H9 (cell line): ENCODE measurements around the gene DHCR24. TPM values are rescaled to one million over a fixed set of nuclear protein-coding genes. Genes with fewer than 3 reads are reported as not detected.

Source experiments
- DNase-seq: peaks from one replicate; pipeline ENCODE4 v3.0.0-alpha.2; 2017
- H2AFZ ChIP-seq: one replicate; pipeline ENCODE4 v1.6.1; 2013; ENCODE audit warnings: mild to moderate bottlenecking, low read length, control low read depth, moderate library complexity
- H2AK5ac ChIP-seq: 2 replicates; pipeline ENCODE4 v1.6.1; 2013; ENCODE audit warnings: low read length, control low read depth, mixed read lengths; ENCODE audit not compliant: insufficient read length
- H2BK120ac ChIP-seq: one replicate; pipeline ENCODE4 v1.6.1; 2013; ENCODE audit warnings: low read depth, mild to moderate bottlenecking, low read length, control low read depth, inconsistent platforms; ENCODE audit not compliant: poor library complexity, severe bottlenecking
- H2BK12ac ChIP-seq: 2 replicates; pipeline ENCODE4 v1.6.1; 2013; ENCODE audit warnings: low read length, control low read depth, mixed read lengths, low read depth; ENCODE audit not compliant: insufficient read length
- H2BK15ac ChIP-seq: 2 replicates; pipeline ENCODE4 v1.6.1; 2013; ENCODE audit warnings: low read depth, low read length, control low read depth
- H2BK20ac ChIP-seq: one replicate; pipeline ENCODE4 v1.6.1; 2013; ENCODE audit warnings: low read depth, mild to moderate bottlenecking, low read length, control low read depth, inconsistent platforms; ENCODE audit not compliant: poor library complexity, severe bottlenecking
- H2BK5ac ChIP-seq: 2 replicates; pipeline ENCODE4 v1.6.1; 2013; ENCODE audit warnings: low read length, control low read depth, mixed read lengths; ENCODE audit not compliant: insufficient read length
- H3K14ac ChIP-seq: 2 replicates; pipeline ENCODE4 v1.6.1; 2013; ENCODE audit warnings: low read length, control low read depth; ENCODE audit not compliant: insufficient read depth
- H3K18ac ChIP-seq: 2 replicates; pipeline ENCODE4 v1.6.1; 2013; ENCODE audit warnings: low read depth, mild to moderate bottlenecking, mixed read lengths, low read length, control low read depth; ENCODE audit not compliant: insufficient read length
- H3K23ac ChIP-seq: 2 replicates; pipeline ENCODE4 v1.6.1; 2013; ENCODE audit warnings: low read length, control low read depth, mixed read lengths, low read depth; ENCODE audit not compliant: insufficient read length
- H3K23me2 ChIP-seq: 2 replicates; pipeline ENCODE4 v1.6.1; 2013; ENCODE audit warnings: low read depth, mild to moderate bottlenecking, mixed read lengths, low read length, control low read depth; ENCODE audit not compliant: insufficient read length, poor library complexity, severe bottlenecking
- H3K27ac ChIP-seq: 2 replicates; pipeline ENCODE4 v1.5.1; 2013; ENCODE audit warnings: low read length, control low read depth, mixed read lengths, low read depth; ENCODE audit not compliant: insufficient read length
- H3K27me3 ChIP-seq: 2 replicates; pipeline ENCODE4 v1.6.1; 2013; ENCODE audit warnings: low read length, control low read depth, inconsistent platforms; ENCODE audit not compliant: insufficient read depth
- H3K4ac ChIP-seq: 2 replicates; pipeline ENCODE4 v1.6.1; 2013; ENCODE audit warnings: low read depth, mild to moderate bottlenecking, control low read depth, inconsistent platforms, low read length, moderate library complexity
- H3K4me1 ChIP-seq: 2 replicates; pipeline ENCODE4 v1.6.1; 2013; ENCODE audit warnings: low read length, control low read depth, inconsistent platforms; ENCODE audit not compliant: insufficient read depth
- H3K4me2 ChIP-seq: 2 replicates; pipeline ENCODE4 v1.6.1; 2013; ENCODE audit warnings: low read length, control low read depth, mixed read lengths; ENCODE audit not compliant: insufficient read length, insufficient read depth
- H3K56ac ChIP-seq: 2 replicates; pipeline ENCODE4 v1.6.1; 2013; ENCODE audit warnings: low read depth, mild to moderate bottlenecking, mixed read lengths, low read length, control low read depth; ENCODE audit not compliant: insufficient read length
- H3K79me1 ChIP-seq: 2 replicates; pipeline ENCODE4 v1.6.1; 2013; ENCODE audit warnings: low read depth, mild to moderate bottlenecking, moderate library complexity, low read length, control low read depth, inconsistent platforms; ENCODE audit not compliant: insufficient read depth, poor library complexity, severe bottlenecking
- H3K79me2 ChIP-seq: 2 replicates; pipeline ENCODE4 v1.6.1; 2013; ENCODE audit warnings: low read length, control low read depth, inconsistent platforms; ENCODE audit not compliant: insufficient read depth
- H3K9ac ChIP-seq: 2 replicates; pipeline ENCODE4 v1.6.1; 2013; ENCODE audit warnings: low read length, control low read depth, mixed read lengths; ENCODE audit not compliant: insufficient read length; ENCODE audit errors: extremely low read depth
- H3K9me3 ChIP-seq: one replicate; pipeline ENCODE4 v1.6.1; 2013; ENCODE audit warnings: low read depth, low read length, inconsistent platforms; ENCODE audit not compliant: control insufficient read depth
- H3T11ph ChIP-seq: one replicate; pipeline ENCODE4 v1.6.1; 2013; ENCODE audit warnings: mild to moderate bottlenecking, low read length, control low read depth, inconsistent platforms
- H4K20me1 ChIP-seq: one replicate; pipeline ENCODE4 v1.6.1; 2013; ENCODE audit not compliant: control insufficient read depth, insufficient read length, insufficient read depth
- H4K5ac ChIP-seq: 2 replicates; pipeline ENCODE4 v1.6.1; 2013; ENCODE audit warnings: low read depth, mild to moderate bottlenecking, mixed read lengths, low read length, control low read depth; ENCODE audit not compliant: insufficient read length
- H4K8ac ChIP-seq: replicated peaks from 2 replicates; pipeline ENCODE4 v1.6.1; 2013; ENCODE audit warnings: low read length, control low read depth, mixed read lengths, low read depth; ENCODE audit not compliant: insufficient read length
- H4K91ac ChIP-seq: 2 replicates; pipeline ENCODE4 v1.6.1; 2013; ENCODE audit warnings: low read depth, mild to moderate bottlenecking, moderate library complexity, mixed read lengths, low read length, control low read depth; ENCODE audit not compliant: insufficient read length
- H3K27ac Mint-ChIP-seq, 3 experiments: 2 replicates in 2 of 3; 3 replicates in 1 of 3; pipeline ENCODE4 v1.8.0; 2020 to 2021; ENCODE audit warnings: mixed read lengths in 3 of 3, mild to moderate bottlenecking in 1 of 3, moderate library complexity in 1 of 3
- H3K27me3 Mint-ChIP-seq: 2 replicates; pipeline ENCODE4 v1.8.0; 2021; ENCODE audit warnings: low read depth, mild to moderate bottlenecking, moderate library complexity, mixed read lengths
- H3K36me3 Mint-ChIP-seq, 3 experiments: 2 replicates in 2 of 3; 3 replicates in 1 of 3; pipeline ENCODE4 v1.8.0; 2020 to 2021; ENCODE audit warnings: low read depth in 3 of 3, mixed read lengths in 3 of 3; ENCODE audit not compliant: insufficient read depth in 1 of 3
- H3K4me1 Mint-ChIP-seq, 2 experiments: 2 replicates each; pipeline ENCODE4 v1.8.0; 2020; ENCODE audit warnings: mixed read lengths in 2 of 2
- H3K4me3 Mint-ChIP-seq, 2 experiments: 2 replicates in 1 of 2; 3 replicates in 1 of 2; pipeline ENCODE4 v1.8.0; 2020 to 2021; ENCODE audit warnings: mild to moderate bottlenecking in 2 of 2, mixed read lengths in 2 of 2, moderate library complexity in 1 of 2
- H3K9me3 Mint-ChIP-seq, 2 experiments: 2 replicates in 1 of 2; 3 replicates in 1 of 2; pipeline ENCODE4 v1.8.0; 2020; ENCODE audit warnings: mild to moderate bottlenecking in 2 of 2, mixed read lengths in 2 of 2, moderate library complexity in 1 of 2
- CTCF ChIP-seq: fragments of 200-600 bp; sonication (generic); conservative IDR thresholded peaks from 3 replicates; pipeline ENCODE4 v1.8.0; 2021; ENCODE audit warnings: antibody characterized with exemption, mild to moderate bottlenecking
- WGBS: extraction: QIAGEN DNeasy Blood & Tissue Kit; methylation state at CpG from one replicate; pipeline ENCODE4 v1.1.7; 2013; ENCODE audit warnings: missing lambda C conversion rate, low lambda C conversion rate, mixed read lengths; ENCODE audit not compliant: insufficient read length; ENCODE audit errors: extremely low coverage; 5-methylcytosine and 5-hydroxymethylcytosine counted together
- total RNA-seq: library from RNA; stranded (reverse); gene quantifications from 2 replicates; pipeline ENCODE4 v1.2.1, GENCODE V29; 2021

Gene DHCR24
- total RNA-seq, 1 experiment from 2014 or later: 318 TPM

GRCh38 chr1:54851936-54852524 is 35.0 kb downstream of the DHCR24 start:
- Histone ChIP-seq H3K4me1 (no peaks in the 10 kb centered on the region), H3K4ac (no peak overlapping the region), H4K5ac (no peak overlapping the region), H3K27me3 (no peaks in the 10 kb centered on the region), H4K8ac (no peak overlapping the region), H4K20me1 (no peaks in the 10 kb centered on the region), H3K18ac (no peak overlapping the region), H2AFZ (no peak overlapping the region), H3K9me3 (no peaks in the 10 kb centered on the region), H2AK5ac (no peak overlapping the region), H3K23ac (no peak overlapping the region), H3T11ph (no peak overlapping the region), H3K4me2 (no peak overlapping the region), H3K79me2 (no peaks in the 10 kb centered on the region), H2BK120ac (no peak overlapping the region), H2BK5ac (no peak overlapping the region), H3K14ac (no peak overlapping the region), H3K9ac (no peak overlapping the region), H2BK15ac (no peak overlapping the region), H3K79me1 (no peaks in the 10 kb centered on the region), H3K27ac (no peak overlapping the region), H3K23me2 (no peaks in the 10 kb centered on the region), H2BK20ac (no peak overlapping the region), H2BK12ac (no peak overlapping the region), H3K56ac (no peak overlapping the region), H4K91ac (no peak overlapping the region)
- Mint-ChIP-seq H3K4me3 (no peak overlapping the region), H3K36me3 (peaks cover 76 to 93% (median 80%) of the 10 kb centered on the region in 3 experiments), H3K27ac (no peak overlapping the region), H3K4me1 (no peaks in the 10 kb centered on the region), H3K27me3 (no peaks in the 10 kb centered on the region), H3K9me3 (no peaks in the 10 kb centered on the region)
- no peak for DNase-seq
- WGBS: no CpG with 5 or more reads among the region's 17 CpGs
- TF ChIP-seq CTCF: no peak
